ENCODE measurements around the gene DLGAP3.

- TF ChIP-seq EZH2 (IDR thresholded peaks at IDR 0.05; ENCODE audit: borderline replicate concordance, low read length), result no peak
- no peak for TF ChIP-seq CTCF (conservative IDR thresholded peaks at IDR 0.05 in 1 of 2, IDR thresholded peaks at IDR 0.05 in 1 of 2; ENCODE audit: extremely low read depth in 1 of 2, insufficient read depth in 1 of 2, low read depth in 1 of 2, low read length in 2 of 2)
Measured at GRCh38 chr1:34874296-34874952, 55.0 kb downstream of the DLGAP3 start.

Data from mammary epithelial cell (primary cell).